ENCODE data around the gene RTL1. TPM values are rescaled to one million over a fixed set of nuclear protein-coding genes. Genes with fewer than 3 reads are reported as not detected.

RTL1 gene
- total and polyA plus RNA-seq, 2 donors: 0.01 to 0.37 TPM

DNA sequence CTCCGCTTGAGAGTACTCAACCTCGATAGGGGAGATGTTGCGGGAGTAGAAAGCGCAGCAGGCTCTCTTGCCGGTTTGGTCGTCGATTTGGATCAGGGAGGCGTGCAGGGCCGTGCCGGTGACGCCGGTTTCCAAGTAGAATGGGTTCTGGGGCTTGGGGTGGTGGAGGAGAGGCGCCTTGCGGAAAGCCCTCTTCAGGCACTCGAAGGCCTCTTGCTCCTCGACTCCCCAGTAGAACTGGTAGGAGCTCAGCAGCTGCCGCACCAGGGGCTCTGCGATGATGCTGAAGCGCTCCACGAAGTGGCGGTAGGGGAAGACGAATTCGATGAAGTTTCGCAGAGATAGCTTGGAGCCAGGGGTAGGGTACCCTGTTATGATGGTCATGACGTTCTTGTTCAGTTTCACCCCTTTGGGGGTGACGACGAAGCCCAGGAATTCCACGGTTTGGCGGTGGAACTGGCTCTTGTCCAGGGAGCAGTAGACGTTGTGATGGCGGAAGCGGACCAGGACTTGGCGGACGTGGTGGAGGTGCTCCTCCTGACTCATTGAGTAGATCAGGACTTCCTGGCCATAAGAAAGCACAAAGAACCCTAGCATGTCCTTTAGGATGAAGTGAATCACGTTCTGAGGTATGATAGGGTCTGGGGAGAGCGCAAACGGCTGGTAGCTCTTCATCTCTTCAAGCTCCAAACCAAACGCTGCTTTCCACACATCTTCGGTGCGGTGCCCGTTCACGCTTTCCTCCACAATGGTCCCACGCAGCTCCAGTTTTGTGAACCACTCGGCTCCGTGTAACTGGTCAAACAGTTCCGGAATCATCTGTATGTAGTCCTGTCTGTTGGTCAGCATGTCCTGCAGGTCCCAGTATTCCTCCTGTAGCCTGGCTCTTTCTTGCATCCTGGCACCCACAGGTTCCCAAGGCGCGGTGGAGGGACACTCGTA, 21.2 kb downstream of the RTL1 start:
- Histone ChIP-seq H3K36me3 (ENCODE audit: insufficient read depth) (no peaks in the 10 kb centered on the region), H3K4me3 (ENCODE audit: low read depth, low read length) (no peak overlapping the region), H3K27ac (ENCODE audit: low read depth) (no peak overlapping the region), H3K4me1 (ENCODE audit: insufficient read depth) (no peaks in the 10 kb centered on the region)
- whole genome bisulfite sequencing: 96% methylated on average over 49 of the region's 49 CpGs
- no peak for DNase-seq (ENCODE audit: extremely low spot score)

DNA sequence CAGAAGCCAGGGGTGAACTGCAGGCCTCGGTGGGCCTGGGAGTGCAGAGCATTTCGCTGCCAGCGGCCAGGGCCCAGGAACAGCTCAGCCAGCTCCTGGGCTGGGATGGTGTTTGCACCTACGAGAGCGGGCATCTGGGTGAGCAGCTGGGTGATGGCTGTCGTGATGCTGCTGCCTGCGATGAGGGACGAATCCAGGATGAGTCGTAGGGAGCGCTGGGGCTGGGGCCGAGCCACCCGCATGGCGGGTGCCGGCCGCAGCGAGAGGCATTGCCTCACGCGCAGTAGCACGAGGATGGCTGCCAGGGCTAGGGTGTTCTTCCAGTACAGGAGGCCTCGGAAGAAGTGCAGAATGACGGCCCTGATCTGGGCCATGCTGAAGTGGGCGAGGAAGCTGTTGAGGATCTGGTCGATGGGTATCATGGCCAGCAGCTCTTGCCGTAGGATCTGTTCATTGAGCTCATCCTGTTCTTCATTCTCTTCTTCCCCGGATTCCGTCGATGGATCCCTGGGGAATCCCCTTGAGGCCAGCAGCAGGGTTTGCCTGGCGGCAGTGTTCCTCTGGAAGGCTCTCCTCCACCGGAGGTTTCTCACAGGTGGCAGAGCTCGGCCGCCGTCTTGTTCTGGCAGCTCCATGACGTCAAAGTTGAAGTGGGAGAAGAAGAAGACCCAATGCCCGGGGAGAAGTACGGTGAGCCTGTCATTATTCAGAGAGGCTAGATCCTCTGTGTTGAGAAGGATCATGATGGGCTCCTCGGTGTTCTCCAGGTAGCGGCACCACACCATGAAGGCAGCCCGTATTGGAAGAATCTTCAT, 22.1 kb downstream of the RTL1 start:
- no peak overlapping the region for H3K27ac ChIP-seq (ENCODE audit: low read depth)
- no peak for DNase-seq (ENCODE audit: extremely low spot score)
- WGBS: 96% methylated on average over 38 of the region's 38 CpGs

DNA sequence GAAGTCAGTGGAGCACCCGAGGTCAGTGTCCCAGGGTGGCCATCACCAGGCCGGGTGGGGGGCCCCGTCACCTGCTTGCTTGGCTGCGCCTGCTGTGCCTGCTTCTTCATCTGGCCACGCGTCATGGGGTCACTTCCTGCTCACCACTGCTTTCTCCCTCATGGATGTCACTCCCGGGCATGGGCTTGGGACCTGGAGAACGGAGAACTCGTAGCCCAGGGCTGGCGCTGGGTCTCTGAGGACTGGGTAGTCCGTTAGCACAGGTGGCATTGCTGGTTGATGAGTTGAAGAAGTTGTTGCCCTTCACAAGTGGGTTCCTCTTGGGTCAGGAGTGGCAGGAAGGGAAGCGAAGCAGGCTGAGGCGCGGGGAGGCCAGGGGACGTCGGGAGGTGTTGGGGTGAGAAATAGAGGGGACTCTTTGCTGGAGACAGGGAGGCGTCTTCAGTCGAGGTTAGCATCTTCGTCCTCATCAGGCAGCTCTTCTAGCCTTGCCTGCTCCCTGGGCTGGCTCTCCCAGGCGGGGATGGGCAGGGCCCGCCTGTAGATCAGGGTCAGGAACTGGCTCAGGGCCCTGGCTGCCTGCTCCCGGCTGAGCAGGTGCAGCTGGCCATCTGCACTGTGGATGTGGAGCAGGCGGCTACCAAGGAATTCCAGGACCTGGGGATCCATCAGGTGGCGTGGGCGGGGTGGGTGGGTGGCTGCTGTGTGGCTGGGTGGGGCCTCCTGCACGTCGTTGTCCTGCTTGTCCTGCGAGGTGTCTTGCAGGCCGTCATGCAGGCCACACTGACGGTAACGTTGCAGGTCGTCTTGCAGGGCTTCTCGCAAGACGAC, 23.0 kb downstream of the RTL1 start:
- DNase-seq (ENCODE audit: extremely low spot score): no peak
- H3K4me1 ChIP-seq (ENCODE audit: insufficient read depth): no peaks in the 10 kb centered on the region
- WGBS: 88% methylated on average over 34 of the region's 34 CpGs
- H3K4me3 ChIP-seq (ENCODE audit: low read depth, low read length): no peak overlapping the region
- H3K27ac ChIP-seq (ENCODE audit: low read depth): no peak overlapping the region
- no peaks in the 10 kb centered on the region for H3K36me3 ChIP-seq (ENCODE audit: insufficient read depth)

More for the DNA sequence above, 22.1 kb downstream of the RTL1 start:
- no peak overlapping the region for H3K4me3 ChIP-seq (ENCODE audit: low read depth, low read length)
- H3K4me1 ChIP-seq (ENCODE audit: insufficient read depth): no peaks in the 10 kb centered on the region
- no peaks in the 10 kb centered on the region for H3K36me3 ChIP-seq (ENCODE audit: insufficient read depth)

DNA sequence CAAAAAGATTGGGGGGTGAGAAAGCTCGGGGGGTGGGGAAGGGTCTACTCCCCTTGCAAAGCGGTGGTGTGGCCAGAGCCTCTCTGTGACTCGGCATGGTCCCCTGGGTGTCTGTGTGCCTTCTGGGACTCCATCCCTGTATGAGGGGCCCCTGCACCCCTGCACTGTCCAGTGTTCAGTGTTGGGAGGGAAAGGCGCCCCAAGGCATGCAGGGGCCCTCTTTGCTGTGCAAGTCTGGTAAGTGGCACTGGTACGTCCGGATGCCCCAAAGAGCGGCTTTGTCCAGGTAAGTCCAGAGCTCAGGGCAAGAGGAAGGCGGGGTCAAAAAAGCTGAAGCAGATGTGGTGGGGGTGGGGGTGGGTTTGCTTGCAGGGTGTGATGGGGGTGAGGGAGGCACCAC, 23.7 kb downstream of the RTL1 start:
- H3K36me3 ChIP-seq (ENCODE audit: insufficient read depth): no peaks in the 10 kb centered on the region
- 94% methylated on average over 8 of the region's 8 CpGs for WGBS
- DNase-seq (ENCODE audit: extremely low spot score): no peak

DNA sequence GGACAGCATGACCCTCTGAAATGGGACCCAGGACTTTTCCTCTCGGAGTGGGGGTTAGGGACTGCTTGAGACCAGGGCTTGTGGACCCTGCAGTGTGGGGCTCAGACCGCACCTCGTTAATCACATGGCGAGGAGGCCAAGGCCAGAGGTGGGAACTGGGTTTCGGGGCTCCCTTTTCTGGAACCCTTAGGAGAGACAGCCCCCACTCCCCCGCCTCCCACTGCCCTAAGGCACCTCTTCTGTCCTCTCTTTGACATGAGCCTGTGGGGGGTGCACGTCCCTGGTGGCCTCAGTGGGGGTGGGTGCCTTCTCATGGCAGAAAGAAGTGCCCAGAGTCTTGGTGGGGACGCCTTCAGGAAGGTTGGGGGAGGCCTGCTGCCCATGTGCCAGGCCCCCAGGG, 24.3 kb downstream of the RTL1 start:
- Histone ChIP-seq H3K4me1 (ENCODE audit: insufficient read depth) (no peaks in the 10 kb centered on the region), H3K27ac (ENCODE audit: low read depth) (no peak overlapping the region), H3K36me3 (ENCODE audit: insufficient read depth) (no peaks in the 10 kb centered on the region), H3K4me3 (ENCODE audit: low read depth, low read length) (no peak overlapping the region)
- WGBS: 89% methylated on average over 8 of the region's 8 CpGs
- no peak for DNase-seq (ENCODE audit: extremely low spot score)

More for the DNA sequence above, 23.7 kb downstream of the RTL1 start:
- Histone ChIP-seq H3K4me3 (ENCODE audit: low read depth, low read length) (no peak overlapping the region), H3K27ac (ENCODE audit: low read depth) (no peak overlapping the region), H3K4me1 (ENCODE audit: insufficient read depth) (no peaks in the 10 kb centered on the region)

DNA sequence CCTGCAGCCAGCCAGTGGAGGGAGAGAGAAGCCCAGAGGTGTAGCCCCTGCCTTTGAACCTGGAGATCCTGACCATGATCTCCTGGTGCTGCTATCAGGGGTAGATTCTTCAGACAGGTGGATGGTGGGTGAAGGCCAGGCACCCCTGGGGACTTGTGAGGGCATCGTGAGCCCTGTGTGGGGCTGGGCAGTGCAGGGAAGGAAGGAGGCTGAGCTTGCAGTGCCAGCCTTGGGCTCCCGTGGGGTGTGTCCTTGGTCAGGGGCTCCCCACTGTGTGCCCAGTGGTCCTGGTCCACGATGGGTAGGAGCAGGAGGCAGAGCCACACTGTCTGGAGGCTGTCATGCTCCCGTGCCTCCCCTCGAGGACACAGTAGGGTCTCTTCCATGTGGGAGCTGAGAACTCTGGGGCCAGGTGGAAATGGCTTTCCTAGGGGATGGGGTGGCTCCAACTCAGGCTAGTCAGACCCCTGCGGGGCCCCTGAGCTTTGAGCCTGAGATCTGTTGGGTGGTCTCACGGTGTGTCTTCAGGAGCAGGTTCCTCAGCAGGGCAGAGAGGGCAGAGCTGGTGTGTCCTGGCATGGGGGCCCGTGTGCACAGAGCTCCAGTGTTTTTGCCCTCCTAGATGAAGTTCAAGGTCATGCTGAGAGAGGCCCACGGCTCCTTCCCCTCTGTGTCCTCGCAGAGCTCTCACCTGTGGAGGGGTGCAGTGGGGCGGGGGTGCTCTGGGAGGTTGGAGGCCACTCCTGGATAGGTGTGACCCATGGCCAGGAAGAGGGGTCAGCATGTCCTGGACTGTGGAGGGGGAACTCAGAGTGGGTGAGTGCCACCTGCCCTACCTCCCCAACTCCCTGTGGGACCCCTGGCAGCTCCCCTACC, 25.0 kb downstream of the RTL1 start:
- Histone ChIP-seq H3K27ac (ENCODE audit: low read depth) (no peak overlapping the region), H3K36me3 (ENCODE audit: insufficient read depth) (no peaks in the 10 kb centered on the region), H3K4me3 (ENCODE audit: low read depth, low read length) (no peak overlapping the region), H3K4me1 (ENCODE audit: insufficient read depth) (no peaks in the 10 kb centered on the region)
- no peak for DNase-seq (ENCODE audit: extremely low spot score)
- WGBS: 89% methylated on average over 11 of the region's 11 CpGs

DNA sequence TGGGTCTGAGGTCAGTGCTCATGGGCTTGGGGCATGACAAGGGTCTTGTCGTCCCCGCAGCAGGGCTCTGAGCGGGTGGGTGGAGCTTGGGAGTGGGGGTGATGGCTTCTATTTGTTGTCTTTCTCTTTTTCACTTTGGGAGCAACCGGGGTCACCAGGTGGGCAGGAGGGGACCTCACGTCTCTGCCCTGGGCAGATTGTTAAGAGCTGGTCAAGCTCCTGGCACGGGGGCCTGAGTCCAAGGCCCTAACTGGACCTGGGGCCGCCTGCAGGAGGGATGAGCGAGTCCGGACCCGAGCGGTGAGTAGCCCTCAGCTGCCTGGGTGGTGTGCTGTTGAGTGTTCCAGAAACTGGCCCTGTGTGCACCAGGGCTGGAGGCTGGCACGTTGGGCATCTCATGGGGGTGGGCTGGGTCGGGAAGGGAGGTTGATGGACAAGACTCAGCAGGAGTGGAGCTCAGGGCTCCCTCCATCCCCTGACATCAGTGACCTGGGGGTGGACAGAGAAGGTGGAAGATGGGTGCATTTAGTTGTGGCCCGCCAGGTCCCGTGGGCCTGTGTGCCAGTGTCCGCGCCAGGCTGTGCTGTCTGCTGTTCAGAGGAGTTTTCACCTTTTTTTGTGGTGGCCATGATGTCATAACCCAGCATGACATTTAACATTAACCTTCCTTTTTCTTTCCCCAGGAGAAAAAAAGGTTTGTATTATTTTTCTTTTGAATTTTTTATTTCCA, 27.5 kb downstream of the RTL1 start:
- H3K27ac ChIP-seq (ENCODE audit: low read depth): no peak overlapping the region
- no peak for DNase-seq (ENCODE audit: extremely low spot score)
- H3K4me1 ChIP-seq (ENCODE audit: insufficient read depth): no peaks in the 10 kb centered on the region
- 85% methylated on average over 17 of the region's 17 CpGs for WGBS
- H3K4me3 ChIP-seq (ENCODE audit: low read depth, low read length): no peak overlapping the region
- H3K36me3 ChIP-seq (ENCODE audit: insufficient read depth): no peaks in the 10 kb centered on the region

DNA sequence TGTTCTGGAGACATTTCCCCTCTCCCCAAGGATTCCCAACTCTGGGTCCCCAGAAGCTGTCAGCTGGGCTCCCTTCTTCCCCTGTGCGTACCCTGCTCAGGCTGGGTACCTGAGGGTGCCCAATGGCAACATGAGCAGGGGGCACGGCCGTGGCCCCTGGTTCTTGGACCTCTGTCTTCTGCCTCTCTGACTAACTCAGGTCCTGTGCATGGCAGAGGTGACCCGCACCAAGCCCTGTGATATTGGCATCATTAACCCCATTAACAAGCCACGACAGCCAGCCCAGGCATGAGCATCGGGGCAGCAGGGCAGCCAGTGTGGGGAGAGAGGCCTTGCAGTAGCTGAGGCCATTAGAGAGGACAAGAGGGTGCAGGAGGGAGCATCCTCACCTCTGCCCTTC, 28.4 kb downstream of the RTL1 start:
- DNase-seq (ENCODE audit: extremely low spot score): no peak
- no peaks in the 10 kb centered on the region for H3K36me3 ChIP-seq (ENCODE audit: insufficient read depth)
- no peak overlapping the region for H3K4me3 ChIP-seq (ENCODE audit: low read depth, low read length)
- no peaks in the 10 kb centered on the region for H3K4me1 ChIP-seq (ENCODE audit: insufficient read depth)
- 92% methylated on average over 6 of the region's 6 CpGs for WGBS
- H3K27ac ChIP-seq (ENCODE audit: low read depth): no peak overlapping the region

DNA sequence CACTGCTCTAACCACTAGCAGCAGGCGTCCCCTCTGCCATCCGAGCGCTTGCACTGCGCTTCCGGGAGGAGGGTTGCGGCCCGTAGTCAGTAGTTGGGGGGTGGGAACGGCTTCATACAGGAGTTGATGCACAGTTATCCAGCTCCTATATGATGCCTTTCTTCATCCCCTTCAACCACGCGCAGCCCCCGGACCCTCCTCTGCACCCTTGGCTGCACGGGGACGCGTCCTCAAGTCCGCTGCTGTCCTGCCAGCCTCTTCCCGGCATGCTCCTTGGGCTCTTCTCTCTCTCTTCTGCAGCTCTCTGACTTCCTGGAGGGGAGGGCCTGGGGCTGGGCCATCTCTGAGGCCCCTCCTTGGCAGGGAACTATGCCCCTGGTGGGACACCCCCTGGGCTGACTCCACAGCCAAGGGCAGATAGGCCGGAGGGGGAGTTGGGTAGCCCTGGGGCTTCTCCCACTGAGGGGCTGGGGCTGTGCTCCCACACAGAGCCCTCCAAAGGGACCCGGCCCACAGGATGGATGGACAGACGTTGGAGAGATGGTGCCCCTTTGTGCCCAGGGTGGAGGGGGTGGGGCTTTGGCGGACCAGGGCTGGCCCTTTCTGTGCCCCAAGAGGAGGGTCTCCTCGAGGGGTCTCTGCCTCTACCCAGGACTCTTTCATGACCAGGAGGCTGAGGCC, 29.0 kb downstream of the RTL1 start:
- no peak overlapping the region for H3K27ac ChIP-seq (ENCODE audit: low read depth)
- H3K4me1 ChIP-seq (ENCODE audit: insufficient read depth): no peaks in the 10 kb centered on the region
- WGBS: 86% methylated on average over 21 of the region's 21 CpGs
- H3K4me3 ChIP-seq (ENCODE audit: low read depth, low read length): no peak overlapping the region
- H3K36me3 ChIP-seq (ENCODE audit: insufficient read depth): no peaks in the 10 kb centered on the region
- no peak for DNase-seq (ENCODE audit: extremely low spot score)

DNA sequence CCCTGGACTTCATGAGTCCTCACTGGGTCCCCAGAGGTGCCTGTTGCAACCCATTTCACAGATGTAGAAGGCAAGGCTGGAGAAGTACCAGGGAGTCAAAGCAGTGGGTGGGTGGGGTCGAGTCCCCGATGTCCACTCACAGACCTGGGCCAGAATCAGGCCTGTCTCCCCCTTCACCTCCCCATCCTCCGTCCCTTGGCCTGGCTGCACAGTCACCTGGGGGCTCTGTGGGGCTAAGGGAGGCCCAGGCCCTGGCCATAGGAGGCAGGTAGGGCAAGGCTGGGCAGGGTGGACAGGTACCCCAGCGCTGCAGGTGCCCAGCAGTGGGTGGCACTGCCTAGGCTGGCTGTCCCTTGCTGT, 29.5 kb downstream of the RTL1 start:
- 91% methylated on average over 4 of the region's 4 CpGs for WGBS
- H3K36me3 ChIP-seq (ENCODE audit: insufficient read depth): no peaks in the 10 kb centered on the region
- H3K4me3 ChIP-seq (ENCODE audit: low read depth, low read length): no peak overlapping the region
- H3K4me1 ChIP-seq (ENCODE audit: insufficient read depth): no peaks in the 10 kb centered on the region
- no peak for DNase-seq (ENCODE audit: extremely low spot score)
- H3K27ac ChIP-seq (ENCODE audit: low read depth): no peak overlapping the region

DNA sequence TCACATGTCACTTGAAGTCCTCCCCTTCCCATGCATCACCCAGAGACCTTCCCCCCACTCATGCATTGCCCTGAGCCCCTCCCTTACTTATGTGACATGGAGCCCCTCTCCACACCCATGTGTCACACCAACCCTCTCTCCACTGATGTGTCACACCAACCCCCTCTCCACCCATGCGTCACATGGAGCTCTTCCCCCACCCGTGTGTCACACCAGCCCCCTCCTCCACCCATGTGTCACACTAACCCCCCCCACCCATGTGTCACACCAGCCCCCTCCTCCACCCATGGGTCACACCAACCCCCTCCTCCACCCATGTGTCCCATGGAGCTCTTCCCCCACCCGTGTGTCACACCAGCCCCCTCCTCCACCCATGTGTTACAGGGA, 30.4 kb downstream of the RTL1 start:
- WGBS: 58% methylated on average over 3 of the region's 3 CpGs
- Histone ChIP-seq H3K4me3 (ENCODE audit: low read depth, low read length) (no peak overlapping the region), H3K27ac (ENCODE audit: low read depth) (no peak overlapping the region), H3K36me3 (ENCODE audit: insufficient read depth) (no peaks in the 10 kb centered on the region), H3K4me1 (ENCODE audit: insufficient read depth) (no peaks in the 10 kb centered on the region)
- DNase-seq (ENCODE audit: extremely low spot score): no peak
